SK-N-SH treated with all-trans-retinoic acid at 6 μM for 48 hours (cell line): ENCODE data around the gene PACS1.
A peak's percentile ranks its signal among the peaks of the same experiment; 100 is the strongest.
"Not testable (repeated sequence)": the region's sequence is repeated elsewhere in the genome, so short reads cannot be mapped to it uniquely, and the experiment has no call there.

Source experiments
- ATAC-seq: fragments of 200-7000 bp; cut with Tn5 transposase; 3 replicates; pipeline ENCODE4 v1.9.1; 2020; ENCODE audit warnings: mild to moderate bottlenecking, moderate library complexity
- ARNTL ChIP-seq: fragments of 450-650 bp; formaldehyde crosslinking; IDR thresholded peaks from 2 replicates; pipeline ENCODE4 v1.5.0; 2020; ENCODE audit warnings: low read depth, mild to moderate bottlenecking, moderate library complexity, borderline replicate concordance
- BACH2 ChIP-seq: fragments of 250-450 bp; sonication (Bioruptor Pico); IDR thresholded peaks from 2 replicates; pipeline ENCODE4 v1.9.0; 2021; ENCODE audit warnings: mild to moderate bottlenecking, borderline replicate concordance
- CSDC2 ChIP-seq: fragments of 250-450 bp; sonication (Bioruptor Pico); IDR thresholded peaks from 2 replicates; pipeline ENCODE4 v1.5.0; 2020; ENCODE audit warnings: mild to moderate bottlenecking, moderate library complexity
- ESRRG ChIP-seq: fragments of 250-450 bp; sonication (Bioruptor Pico); IDR thresholded peaks from 2 replicates; pipeline ENCODE4 v1.6.1; 2021; ENCODE audit warnings: mild to moderate bottlenecking
- GLIS3 ChIP-seq: fragments of 250-450 bp; sonication (Bioruptor Pico); IDR thresholded peaks from 2 replicates; pipeline ENCODE4 v1.5.0; 2020; ENCODE audit warnings: mild to moderate bottlenecking, moderate library complexity
- ISL1 ChIP-seq: fragments of 250-450 bp; sonication (Bioruptor Pico); IDR thresholded peaks from 2 replicates; pipeline ENCODE4 v2.1.2; 2022; ENCODE audit warnings: mild to moderate bottlenecking, moderate library complexity
- OSR1 ChIP-seq: fragments of 250-450 bp; sonication (Bioruptor Pico); IDR thresholded peaks from 2 replicates; pipeline ENCODE4 v1.8.0; 2022; ENCODE audit warnings: moderate library complexity, mild to moderate bottlenecking, inconsistent platforms
- PATZ1 ChIP-seq: fragments of 250-450 bp; sonication (Bioruptor Pico); IDR thresholded peaks from 2 replicates; pipeline ENCODE4 v1.8.0; 2020; ENCODE audit warnings: mild to moderate bottlenecking, moderate library complexity, borderline replicate concordance
- PPARA ChIP-seq: fragments of 250-450 bp; sonication (Bioruptor Pico); IDR thresholded peaks from 2 replicates; pipeline ENCODE4 v1.5.0; 2020; ENCODE audit warnings: mild to moderate bottlenecking, borderline replicate concordance
- SNAI2 ChIP-seq: fragments of 250-450 bp; sonication (Bioruptor Pico); IDR thresholded peaks from 2 replicates; pipeline ENCODE4 v1.5.0; 2020; ENCODE audit warnings: mild to moderate bottlenecking, moderate library complexity
- TCF4 ChIP-seq: fragments of 250-450 bp; sonication (Bioruptor Pico); IDR thresholded peaks from 2 replicates; pipeline ENCODE4 v1.8.0; 2021; ENCODE audit warnings: mild to moderate bottlenecking, moderate library complexity, borderline replicate concordance
- ZC3H10 ChIP-seq: fragments of 250-450 bp; sonication (Bioruptor Pico); IDR thresholded peaks from 2 replicates; pipeline ENCODE4 v1.5.1; 2021; ENCODE audit warnings: mild to moderate bottlenecking, moderate library complexity
- ZFP30 ChIP-seq: fragments of 450-650 bp; formaldehyde crosslinking; IDR thresholded peaks from 2 replicates; pipeline ENCODE4 v1.5.0; 2022; ENCODE audit warnings: mild to moderate bottlenecking, moderate library complexity
- ZNF565 ChIP-seq: fragments of 450-650 bp; formaldehyde crosslinking; conservative IDR thresholded peaks from 2 replicates; pipeline ENCODE4 v1.5.0; 2020; ENCODE audit warnings: low read depth, mild to moderate bottlenecking, moderate library complexity
- ZNF70 ChIP-seq: fragments of 450-650 bp; formaldehyde crosslinking; IDR thresholded peaks from 2 replicates; pipeline ENCODE4 v1.5.0; 2020; ENCODE audit warnings: mild to moderate bottlenecking, moderate library complexity
- ZNF8 ChIP-seq: fragments of 450-650 bp; formaldehyde crosslinking; IDR thresholded peaks from 2 replicates; pipeline ENCODE4 v1.5.0; 2020; ENCODE audit warnings: mild to moderate bottlenecking, moderate library complexity
- TF ChIP-seq, protein P1 (sequence below): fragments of 250-450 bp; sonication (Bioruptor Pico); IDR thresholded peaks from 2 replicates; pipeline ENCODE4 v1.8.0; 2021; ENCODE audit warnings: low read depth, mild to moderate bottlenecking, moderate library complexity, borderline replicate concordance
- TF ChIP-seq, protein P2 (sequence below): fragments of 250-450 bp; sonication (Bioruptor Pico); IDR thresholded peaks from 2 replicates; pipeline ENCODE4 v1.5.1; 2020; ENCODE audit warnings: low read depth, mild to moderate bottlenecking, moderate library complexity
- TF ChIP-seq, protein P3 (sequence below): fragments of 250-450 bp; sonication (Bioruptor Pico); IDR thresholded peaks from 2 replicates; pipeline ENCODE4 v1.5.1; 2021; ENCODE audit warnings: mild to moderate bottlenecking, moderate library complexity
- TF ChIP-seq, protein P4 (sequence below): fragments of 250-450 bp; sonication (Bioruptor Pico); IDR thresholded peaks from 2 replicates; pipeline ENCODE4 v1.5.0; 2020; ENCODE audit warnings: mild to moderate bottlenecking, moderate library complexity

Gene PACS1

GRCh38 chr11:66020618-66021357, 49.3 kb upstream of the PACS1 start:
- TF ChIP-seq ZFP30 (CRISPR knock-in tag): no peak
- ATAC-seq: peak; percentile 80

DNA sequence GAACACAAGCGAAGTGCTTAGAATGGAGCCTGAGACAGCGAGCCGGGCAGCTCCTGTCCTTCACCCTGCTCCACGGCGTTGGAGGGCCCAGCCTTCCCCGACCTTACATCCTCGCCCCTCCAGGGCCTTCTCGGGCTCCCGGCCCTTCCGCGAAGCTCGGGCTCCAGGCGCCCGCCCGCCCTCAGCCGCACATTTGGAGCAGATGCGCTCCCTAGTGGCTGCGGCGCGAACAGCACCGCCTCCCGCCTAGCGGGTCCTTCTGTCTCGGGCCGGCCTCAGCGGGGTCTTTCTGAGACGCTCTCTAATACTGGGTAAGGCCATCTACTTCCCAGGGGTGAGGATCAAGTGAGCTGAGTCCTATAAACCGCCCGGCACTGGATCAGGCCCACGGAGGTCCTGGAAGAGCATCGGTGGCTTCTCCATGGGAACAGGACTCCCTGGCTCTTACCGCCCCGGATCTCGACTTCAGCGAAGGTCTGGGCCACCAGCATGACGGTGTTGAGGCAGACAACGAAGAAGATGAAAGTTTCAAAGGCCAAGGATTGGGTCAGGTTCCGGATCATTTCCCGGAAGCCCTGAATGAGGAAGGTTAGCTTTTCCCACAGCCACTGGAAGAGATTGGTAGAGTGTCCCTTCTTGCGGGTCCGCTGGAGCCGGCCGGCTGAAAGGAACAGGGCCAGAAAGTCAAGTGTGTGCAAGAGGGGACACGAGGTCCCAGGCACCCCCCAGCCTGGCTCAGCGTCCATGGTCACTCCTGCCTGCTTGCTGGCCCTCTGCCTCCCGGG, 47.5 kb upstream of the PACS1 start:
- peak; percentile 87 for ATAC-seq

GRCh38 chr11:66023186-66023440, 47.0 kb upstream of the PACS1 start:
- not testable (repeated sequence) for ATAC-seq

More for the DNA sequence above, 47.5 kb upstream of the PACS1 start:
- no peak for TF ChIP-seq SNAI2 (CRISPR knock-in tag)
- TF ChIP-seq CSDC2 (CRISPR knock-in tag): no peak
- TF ChIP-seq ZC3H10 (CRISPR knock-in tag): no peak
- TF ChIP-seq ZNF70 (CRISPR knock-in tag): no peak
- no peak for TF ChIP-seq GLIS3 (CRISPR knock-in tag)
- no peak for TF ChIP-seq ESRRG (CRISPR knock-in tag)
- TF ChIP-seq ARNTL (CRISPR knock-in tag): no peak
- no peak for TF ChIP-seq ZFP30 (CRISPR knock-in tag)
- TF ChIP-seq, protein P1, sequence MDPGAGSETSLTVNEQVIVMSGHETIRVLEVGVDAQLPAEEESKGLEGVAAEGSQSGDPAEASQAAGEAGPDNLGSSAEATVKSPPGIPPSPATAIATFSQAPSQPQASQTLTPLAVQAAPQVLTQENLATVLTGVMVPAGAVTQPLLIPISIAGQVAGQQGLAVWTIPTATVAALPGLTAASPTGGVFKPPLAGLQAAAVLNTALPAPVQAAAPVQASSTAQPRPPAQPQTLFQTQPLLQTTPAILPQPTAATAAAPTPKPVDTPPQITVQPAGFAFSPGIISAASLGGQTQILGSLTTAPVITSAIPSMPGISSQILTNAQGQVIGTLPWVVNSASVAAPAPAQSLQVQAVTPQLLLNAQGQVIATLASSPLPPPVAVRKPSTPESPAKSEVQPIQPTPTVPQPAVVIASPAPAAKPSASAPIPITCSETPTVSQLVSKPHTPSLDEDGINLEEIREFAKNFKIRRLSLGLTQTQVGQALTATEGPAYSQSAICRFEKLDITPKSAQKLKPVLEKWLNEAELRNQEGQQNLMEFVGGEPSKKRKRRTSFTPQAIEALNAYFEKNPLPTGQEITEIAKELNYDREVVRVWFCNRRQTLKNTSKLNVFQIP (CRISPR knock-in tag): no peak

- no peak for TF ChIP-seq TCF4 (CRISPR knock-in tag)
- TF ChIP-seq ZC3H10 (CRISPR knock-in tag): no peak
- TF ChIP-seq ZNF70 (CRISPR knock-in tag): no peak
- TF ChIP-seq ZNF8 (CRISPR knock-in tag): no peak
- TF ChIP-seq, protein P2, sequence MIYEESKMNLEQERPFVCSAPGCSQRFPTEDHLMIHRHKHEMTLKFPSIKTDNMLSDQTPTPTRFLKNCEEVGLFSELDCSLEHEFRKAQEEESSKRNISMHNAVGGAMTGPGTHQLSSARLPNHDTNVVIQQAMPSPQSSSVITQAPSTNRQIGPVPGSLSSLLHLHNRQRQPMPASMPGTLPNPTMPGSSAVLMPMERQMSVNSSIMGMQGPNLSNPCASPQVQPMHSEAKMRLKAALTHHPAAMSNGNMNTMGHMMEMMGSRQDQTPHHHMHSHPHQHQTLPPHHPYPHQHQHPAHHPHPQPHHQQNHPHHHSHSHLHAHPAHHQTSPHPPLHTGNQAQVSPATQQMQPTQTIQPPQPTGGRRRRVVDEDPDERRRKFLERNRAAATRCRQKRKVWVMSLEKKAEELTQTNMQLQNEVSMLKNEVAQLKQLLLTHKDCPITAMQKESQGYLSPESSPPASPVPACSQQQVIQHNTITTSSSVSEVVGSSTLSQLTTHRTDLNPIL: no peak
- TF ChIP-seq, protein P3, sequence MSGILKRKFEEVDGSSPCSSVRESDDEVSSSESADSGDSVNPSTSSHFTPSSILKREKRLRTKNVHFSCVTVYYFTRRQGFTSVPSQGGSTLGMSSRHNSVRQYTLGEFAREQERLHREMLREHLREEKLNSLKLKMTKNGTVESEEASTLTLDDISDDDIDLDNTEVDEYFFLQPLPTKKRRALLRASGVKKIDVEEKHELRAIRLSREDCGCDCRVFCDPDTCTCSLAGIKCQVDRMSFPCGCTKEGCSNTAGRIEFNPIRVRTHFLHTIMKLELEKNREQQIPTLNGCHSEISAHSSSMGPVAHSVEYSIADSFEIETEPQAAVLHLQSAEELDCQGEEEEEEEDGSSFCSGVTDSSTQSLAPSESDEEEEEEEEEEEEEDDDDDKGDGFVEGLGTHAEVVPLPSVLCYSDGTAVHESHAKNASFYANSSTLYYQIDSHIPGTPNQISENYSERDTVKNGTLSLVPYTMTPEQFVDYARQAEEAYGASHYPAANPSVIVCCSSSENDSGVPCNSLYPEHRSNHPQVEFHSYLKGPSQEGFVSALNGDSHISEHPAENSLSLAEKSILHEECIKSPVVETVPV (CRISPR knock-in tag): no peak
- no peak for TF ChIP-seq BACH2 (CRISPR knock-in tag)
- TF ChIP-seq ARNTL (CRISPR knock-in tag): no peak
- no peak for TF ChIP-seq SNAI2 (CRISPR knock-in tag)
- TF ChIP-seq PPARA: no peak
- ATAC-seq: no peak
Observed at GRCh38 chr11:66026017-66026529, 44.0 kb upstream of the PACS1 start, which contains the start of gene CATSPER1. Gene CATSPER1 (minus strand): TSS chr11:66026479. CDS start chr11:66026379, 100 bp downstream.

DNA sequence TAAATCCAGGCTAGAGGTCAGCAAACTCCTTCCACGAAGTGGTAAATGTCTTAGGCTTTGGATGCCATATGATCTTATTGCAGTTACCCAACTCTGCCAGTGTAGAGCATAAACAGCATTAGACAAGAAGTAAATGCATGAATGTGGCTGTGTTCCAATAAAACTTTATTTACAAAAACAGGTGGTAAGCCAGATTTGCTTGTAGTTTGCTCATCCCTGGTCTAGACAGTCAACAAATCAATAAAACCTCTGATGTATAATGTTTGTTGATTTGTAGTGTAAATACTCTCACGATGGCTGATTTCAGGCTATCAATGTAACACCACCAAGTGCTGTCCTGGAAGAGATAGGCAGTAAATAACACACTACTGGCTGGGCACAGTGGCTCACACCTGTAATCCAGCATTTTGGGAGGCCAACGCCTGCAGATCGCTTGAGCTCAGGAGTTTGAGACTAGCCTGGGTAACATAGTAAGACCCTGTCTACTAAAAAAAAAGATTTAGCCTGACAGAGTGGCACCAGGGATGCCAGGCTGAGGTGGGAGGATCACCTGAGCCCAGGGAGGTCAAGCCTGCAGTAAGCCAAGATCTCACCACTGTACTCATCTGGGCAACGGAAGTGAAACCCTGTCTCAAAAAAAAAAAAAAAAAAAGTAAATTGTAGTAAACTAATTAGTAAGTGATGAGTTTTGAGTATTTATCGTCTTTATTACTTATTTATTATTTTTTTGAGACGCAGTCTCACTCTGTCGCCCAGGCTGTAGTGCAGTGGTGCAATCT, 36.9 kb upstream of the PACS1 start:
- ATAC-seq: no peak
- TF ChIP-seq OSR1 (CRISPR knock-in tag): no peak
- no peak for TF ChIP-seq SNAI2 (CRISPR knock-in tag)
- TF ChIP-seq ZC3H10 (CRISPR knock-in tag): no peak
- no peak for TF ChIP-seq CSDC2 (CRISPR knock-in tag)
- TF ChIP-seq PPARA: no peak
- no peak for TF ChIP-seq ZNF70 (CRISPR knock-in tag)
- no peak for TF ChIP-seq ESRRG (CRISPR knock-in tag)
- no peak for TF ChIP-seq ZNF565 (CRISPR knock-in tag)
- TF ChIP-seq, protein P2: no peak
- TF ChIP-seq ARNTL (CRISPR knock-in tag): no peak
- no peak for TF ChIP-seq ZFP30 (CRISPR knock-in tag)
- TF ChIP-seq ISL1 (CRISPR knock-in tag): no peak
- TF ChIP-seq, protein P4, sequence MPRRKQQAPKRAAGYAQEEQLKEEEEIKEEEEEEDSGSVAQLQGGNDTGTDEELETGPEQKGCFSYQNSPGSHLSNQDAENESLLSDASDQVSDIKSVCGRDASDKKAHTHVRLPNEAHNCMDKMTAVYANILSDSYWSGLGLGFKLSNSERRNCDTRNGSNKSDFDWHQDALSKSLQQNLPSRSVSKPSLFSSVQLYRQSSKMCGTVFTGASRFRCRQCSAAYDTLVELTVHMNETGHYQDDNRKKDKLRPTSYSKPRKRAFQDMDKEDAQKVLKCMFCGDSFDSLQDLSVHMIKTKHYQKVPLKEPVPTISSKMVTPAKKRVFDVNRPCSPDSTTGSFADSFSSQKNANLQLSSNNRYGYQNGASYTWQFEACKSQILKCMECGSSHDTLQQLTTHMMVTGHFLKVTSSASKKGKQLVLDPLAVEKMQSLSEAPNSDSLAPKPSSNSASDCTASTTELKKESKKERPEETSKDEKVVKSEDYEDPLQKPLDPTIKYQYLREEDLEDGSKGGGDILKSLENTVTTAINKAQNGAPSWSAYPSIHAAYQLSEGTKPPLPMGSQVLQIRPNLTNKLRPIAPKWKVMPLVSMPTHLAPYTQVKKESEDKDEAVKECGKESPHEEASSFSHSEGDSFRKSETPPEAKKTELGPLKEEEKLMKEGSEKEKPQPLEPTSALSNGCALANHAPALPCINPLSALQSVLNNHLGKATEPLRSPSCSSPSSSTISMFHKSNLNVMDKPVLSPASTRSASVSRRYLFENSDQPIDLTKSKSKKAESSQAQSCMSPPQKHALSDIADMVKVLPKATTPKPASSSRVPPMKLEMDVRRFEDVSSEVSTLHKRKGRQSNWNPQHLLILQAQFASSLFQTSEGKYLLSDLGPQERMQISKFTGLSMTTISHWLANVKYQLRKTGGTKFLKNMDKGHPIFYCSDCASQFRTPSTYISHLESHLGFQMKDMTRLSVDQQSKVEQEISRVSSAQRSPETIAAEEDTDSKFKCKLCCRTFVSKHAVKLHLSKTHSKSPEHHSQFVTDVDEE (CRISPR knock-in tag): no peak
- no peak for TF ChIP-seq PATZ1 (CRISPR knock-in tag)
- TF ChIP-seq GLIS3 (CRISPR knock-in tag): no peak
